ENCODE data around the gene AP2B1.

DNA sequence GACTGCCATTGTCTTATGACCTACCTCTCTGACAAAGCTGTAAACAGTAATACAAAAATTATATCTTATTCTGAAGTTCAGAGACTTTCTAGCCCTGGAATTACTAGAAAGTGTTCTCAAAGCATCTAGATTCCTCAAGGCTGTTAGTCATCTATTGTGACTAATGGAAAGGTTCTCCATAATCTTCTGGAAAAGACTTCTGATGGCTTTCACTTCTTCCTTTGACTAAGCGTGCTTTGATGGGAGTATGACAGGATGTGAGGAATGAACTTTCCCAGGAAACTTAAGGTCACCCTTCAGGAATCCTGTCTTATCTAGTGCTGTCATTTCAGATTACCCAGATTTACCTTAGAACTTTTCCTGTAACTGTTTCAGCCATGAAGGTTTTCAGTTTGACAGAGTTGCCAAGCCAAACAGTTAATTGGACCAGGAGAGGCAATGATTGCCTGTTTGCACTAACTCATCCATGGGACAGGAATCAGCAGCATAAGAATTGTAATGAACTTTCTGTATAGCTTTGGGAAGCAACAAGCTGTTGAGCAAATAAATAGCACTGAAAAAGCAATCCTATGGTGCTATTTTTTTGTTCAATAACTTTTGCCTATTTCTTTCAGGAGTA, 43.5 kb downstream of the AP2B1 start:
- TF ChIP-seq, protein P1, sequence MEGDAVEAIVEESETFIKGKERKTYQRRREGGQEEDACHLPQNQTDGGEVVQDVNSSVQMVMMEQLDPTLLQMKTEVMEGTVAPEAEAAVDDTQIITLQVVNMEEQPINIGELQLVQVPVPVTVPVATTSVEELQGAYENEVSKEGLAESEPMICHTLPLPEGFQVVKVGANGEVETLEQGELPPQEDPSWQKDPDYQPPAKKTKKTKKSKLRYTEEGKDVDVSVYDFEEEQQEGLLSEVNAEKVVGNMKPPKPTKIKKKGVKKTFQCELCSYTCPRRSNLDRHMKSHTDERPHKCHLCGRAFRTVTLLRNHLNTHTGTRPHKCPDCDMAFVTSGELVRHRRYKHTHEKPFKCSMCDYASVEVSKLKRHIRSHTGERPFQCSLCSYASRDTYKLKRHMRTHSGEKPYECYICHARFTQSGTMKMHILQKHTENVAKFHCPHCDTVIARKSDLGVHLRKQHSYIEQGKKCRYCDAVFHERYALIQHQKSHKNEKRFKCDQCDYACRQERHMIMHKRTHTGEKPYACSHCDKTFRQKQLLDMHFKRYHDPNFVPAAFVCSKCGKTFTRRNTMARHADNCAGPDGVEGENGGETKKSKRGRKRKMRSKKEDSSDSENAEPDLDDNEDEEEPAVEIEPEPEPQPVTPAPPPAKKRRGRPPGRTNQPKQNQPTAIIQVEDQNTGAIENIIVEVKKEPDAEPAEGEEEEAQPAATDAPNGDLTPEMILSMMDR (IDR thresholded peaks at IDR 0.05) = no peak
- TF ChIP-seq EP300 (IDR thresholded peaks at IDR 0.05) (no peak), POLR2A (IDR thresholded peaks at IDR 0.05) (no peak), POLR2AphosphoS5 (IDR thresholded peaks at IDR 0.05) (no peak)

Measured in sigmoid colon (tissue), 4 donors.